Kidney epithelial cell (primary cell): Measurements from ENCODE around the gene CDHR2. TPM values are rescaled to one million over a fixed set of nuclear protein-coding genes. Genes with fewer than 3 reads are reported as not detected.

Source experiments
- DNase-seq: peaks from one replicate; pipeline ENCODE4 v3.0.0-alpha.2; 2010; ENCODE audit warnings: low read depth
- H3K27me3 ChIP-seq: 2 replicates; pipeline ENCODE4 v1.6.0; 2011; ENCODE audit warnings: low read length; ENCODE audit not compliant: control insufficient read depth, insufficient read depth
- H3K36me3 ChIP-seq: 2 replicates; pipeline ENCODE4 v1.5.1; 2011; ENCODE audit warnings: low read length; ENCODE audit not compliant: control insufficient read depth, insufficient read depth
- H3K4me3 ChIP-seq: 2 replicates; pipeline ENCODE4 v1.5.1; 2011; ENCODE audit warnings: low read depth, mild to moderate bottlenecking, control low read depth, low read length
- total RNA-seq: library from RNA; depleted of rRNA; stranded (reverse); fragments of >200 nt; gene quantifications from 2 replicates; pipeline ENCODE4 v1.2.3, GENCODE V29; 2015
- TF ChIP-seq, protein P1 (sequence below): IDR thresholded peaks from 2 replicates; pipeline ENCODE4 v1.5.1; 2011; ENCODE audit warnings: mild to moderate bottlenecking, moderate library complexity, low read length, control low read depth, inconsistent platforms; ENCODE audit not compliant: insufficient read depth, poor library complexity, severe bottlenecking

Gene CDHR2
- total RNA-seq, 1 donor from 2014 or later: 0.08 TPM

DNA sequence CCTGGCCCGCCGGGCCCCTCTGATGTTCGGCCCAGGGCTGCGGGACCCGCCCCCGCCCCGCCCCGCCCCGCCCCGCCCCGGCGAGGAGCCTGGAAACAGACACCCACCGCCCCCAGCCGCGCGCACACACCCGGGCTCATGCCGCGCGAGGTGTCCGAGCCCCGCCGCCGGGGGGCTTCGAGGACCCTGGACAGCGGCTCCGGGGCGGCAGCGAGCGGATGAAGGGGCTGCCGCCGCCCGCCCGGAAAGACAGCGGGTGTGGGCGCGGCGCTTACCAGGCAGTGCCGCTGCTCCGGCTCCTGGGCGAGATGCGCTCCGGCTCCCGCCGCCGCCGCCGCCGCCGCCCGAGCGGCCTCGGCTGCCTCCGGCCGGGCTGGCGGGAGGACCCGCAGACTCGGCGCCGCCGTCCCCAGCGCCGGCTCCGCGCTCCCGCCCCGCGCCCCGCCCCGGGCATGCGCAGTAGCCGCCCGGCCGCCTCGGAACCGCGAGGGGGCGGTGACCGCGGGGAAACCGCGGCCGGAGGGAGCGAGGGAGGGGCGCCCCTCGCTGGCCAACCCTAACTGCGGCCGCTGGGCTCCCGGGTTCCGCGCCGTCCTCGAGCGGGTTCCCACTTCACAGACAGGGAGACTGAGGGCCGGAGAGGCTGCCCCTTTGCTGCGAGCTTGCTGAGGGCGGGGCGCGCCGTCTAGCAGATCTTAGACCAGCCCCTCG is 60.7 kb downstream of the CDHR2 start, which contains the start of gene GPRIN1:
Gene GPRIN1 (minus strand): TSS at position 433 of the 711 bp plus-strand sequence. CDS start 10,322 bp downstream, outside the sequence.
- no peak for DNase-seq
- H3K27me3 ChIP-seq: no peaks in the 10 kb centered on the region

DNA sequence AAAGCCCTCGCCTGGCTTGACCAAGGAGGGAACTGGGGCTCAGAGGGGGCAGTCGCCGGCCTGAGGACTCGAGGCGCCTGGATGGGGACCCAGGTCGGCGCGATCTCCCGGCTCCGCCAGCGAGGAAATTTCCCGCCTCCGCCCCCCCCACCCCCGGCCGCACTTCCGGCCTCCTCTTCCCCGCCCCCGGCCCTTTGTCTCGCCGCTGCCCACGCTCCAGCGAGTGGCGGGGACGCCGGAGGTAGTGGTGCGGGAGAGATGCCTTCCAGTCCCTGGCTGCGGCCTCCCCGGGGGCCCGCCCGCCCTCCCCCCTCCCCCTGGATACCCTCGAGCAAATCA is 61.3 kb downstream of the CDHR2 start:
- H3K27me3 ChIP-seq: no peaks in the 10 kb centered on the region
- DNase-seq: no peak
- peak overlapping the region; percentile 58 for H3K4me3 ChIP-seq
- TF ChIP-seq, protein P1, sequence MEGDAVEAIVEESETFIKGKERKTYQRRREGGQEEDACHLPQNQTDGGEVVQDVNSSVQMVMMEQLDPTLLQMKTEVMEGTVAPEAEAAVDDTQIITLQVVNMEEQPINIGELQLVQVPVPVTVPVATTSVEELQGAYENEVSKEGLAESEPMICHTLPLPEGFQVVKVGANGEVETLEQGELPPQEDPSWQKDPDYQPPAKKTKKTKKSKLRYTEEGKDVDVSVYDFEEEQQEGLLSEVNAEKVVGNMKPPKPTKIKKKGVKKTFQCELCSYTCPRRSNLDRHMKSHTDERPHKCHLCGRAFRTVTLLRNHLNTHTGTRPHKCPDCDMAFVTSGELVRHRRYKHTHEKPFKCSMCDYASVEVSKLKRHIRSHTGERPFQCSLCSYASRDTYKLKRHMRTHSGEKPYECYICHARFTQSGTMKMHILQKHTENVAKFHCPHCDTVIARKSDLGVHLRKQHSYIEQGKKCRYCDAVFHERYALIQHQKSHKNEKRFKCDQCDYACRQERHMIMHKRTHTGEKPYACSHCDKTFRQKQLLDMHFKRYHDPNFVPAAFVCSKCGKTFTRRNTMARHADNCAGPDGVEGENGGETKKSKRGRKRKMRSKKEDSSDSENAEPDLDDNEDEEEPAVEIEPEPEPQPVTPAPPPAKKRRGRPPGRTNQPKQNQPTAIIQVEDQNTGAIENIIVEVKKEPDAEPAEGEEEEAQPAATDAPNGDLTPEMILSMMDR: no peak
- H3K36me3 ChIP-seq: no peaks in the 10 kb centered on the region

More for the DNA sequence above, 60.7 kb downstream of the CDHR2 start, which contains the start of gene GPRIN1:
- Histone ChIP-seq H3K36me3 (no peaks in the 10 kb centered on the region), H3K4me3 (peak within 1 kb of the TSS; percentile 58)
- TF ChIP-seq, protein P1: no peak

DNA sequence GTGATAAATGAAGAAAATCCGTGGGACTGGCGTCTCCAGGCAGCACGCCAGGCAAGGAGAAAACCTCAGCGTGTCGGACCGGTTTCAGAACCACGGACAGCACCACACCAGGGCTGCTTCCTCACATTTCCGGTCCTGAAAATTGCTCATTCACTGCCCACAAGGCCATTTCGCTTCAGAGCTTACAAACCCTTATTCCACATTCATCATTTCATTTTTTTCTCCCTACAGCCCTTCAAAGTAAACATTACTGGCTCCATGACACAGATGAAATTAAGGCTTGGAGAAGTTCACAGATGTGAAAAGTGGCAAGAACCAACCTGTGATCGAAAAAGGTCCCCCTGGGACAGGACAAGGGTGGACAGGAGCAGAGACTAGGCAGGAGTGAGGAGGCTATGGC is 62.3 kb downstream of the CDHR2 start:
- peak; percentile 50 for DNase-seq
- TF ChIP-seq, protein P1: no peak

DNA sequence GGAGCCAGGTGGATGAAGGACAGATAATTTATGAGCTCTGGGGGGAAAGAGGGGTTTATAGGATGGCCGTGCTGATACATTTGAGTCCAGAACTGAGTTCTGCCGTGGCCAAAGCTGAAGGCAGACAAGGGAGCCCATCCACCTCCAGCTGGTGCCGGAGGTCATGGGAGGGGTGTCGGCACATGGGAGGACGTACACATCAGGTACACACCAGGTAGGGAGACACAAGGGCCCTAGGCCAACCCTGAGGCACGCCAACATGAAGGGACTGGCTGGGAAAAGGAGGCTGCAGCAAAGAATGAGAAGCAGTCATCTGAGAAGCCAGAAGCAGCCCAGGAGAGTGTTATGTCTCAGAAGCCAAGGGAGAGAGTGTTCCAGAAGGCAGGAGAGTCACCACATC is 62.9 kb downstream of the CDHR2 start:
- TF ChIP-seq, protein P1: no peak
- DNase-seq: no peak

More for the DNA sequence above, 62.3 kb downstream of the CDHR2 start:
- no peaks in the 10 kb centered on the region for H3K27me3 ChIP-seq
- H3K36me3 ChIP-seq: no peaks in the 10 kb centered on the region
- no peak overlapping the region for H3K4me3 ChIP-seq

DNA sequence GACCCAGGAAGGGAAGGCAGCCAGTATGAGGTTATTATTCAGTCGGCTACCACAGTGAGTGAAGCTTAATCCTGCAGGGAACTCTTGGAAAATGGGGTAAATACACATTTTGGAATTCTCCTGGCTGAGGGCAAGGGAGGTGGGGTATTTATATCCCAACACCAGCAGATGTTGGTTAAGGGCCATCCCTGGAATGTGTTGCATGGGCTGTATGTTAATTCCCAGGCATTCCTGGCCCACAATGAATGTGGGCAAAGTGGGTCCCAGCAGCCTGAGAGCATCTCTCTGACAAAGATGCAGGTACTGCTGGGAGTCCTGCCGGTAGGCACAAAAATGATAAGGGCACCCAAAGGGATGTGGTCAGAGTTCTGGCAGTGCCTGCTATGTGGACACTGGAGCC is 63.7 kb downstream of the CDHR2 start:
- no peak for DNase-seq
- Histone ChIP-seq H3K27me3 (no peaks in the 10 kb centered on the region), H3K36me3 (no peaks in the 10 kb centered on the region), H3K4me3 (no peak overlapping the region)
- TF ChIP-seq, protein P1: no peak

More for the DNA sequence above, 62.9 kb downstream of the CDHR2 start:
- Histone ChIP-seq H3K36me3 (no peaks in the 10 kb centered on the region), H3K4me3 (no peak overlapping the region), H3K27me3 (no peaks in the 10 kb centered on the region)
